CD4-positive, alpha-beta T cell treated with Interleukin-15 for 4 hours (primary cell): Measurements from ENCODE around the gene RAD51C.
"Not testable (repeated sequence)": the region's sequence is repeated elsewhere in the genome, so short reads cannot be mapped to it uniquely, and the experiment has no call there.

Source experiments
- DNase-seq: peaks from one replicate; pipeline ENCODE4 v3.0.0-alpha.2; 2020; ENCODE audit warnings: low spot score

RAD51C gene

GRCh38 chr17:58741121-58741625 is 48.8 kb downstream of the RAD51C start:
- DNase-seq, result no peak

GRCh38 chr17:58747674-58748073 is 55.3 kb downstream of the RAD51C start:
- no peak for DNase-seq

DNA sequence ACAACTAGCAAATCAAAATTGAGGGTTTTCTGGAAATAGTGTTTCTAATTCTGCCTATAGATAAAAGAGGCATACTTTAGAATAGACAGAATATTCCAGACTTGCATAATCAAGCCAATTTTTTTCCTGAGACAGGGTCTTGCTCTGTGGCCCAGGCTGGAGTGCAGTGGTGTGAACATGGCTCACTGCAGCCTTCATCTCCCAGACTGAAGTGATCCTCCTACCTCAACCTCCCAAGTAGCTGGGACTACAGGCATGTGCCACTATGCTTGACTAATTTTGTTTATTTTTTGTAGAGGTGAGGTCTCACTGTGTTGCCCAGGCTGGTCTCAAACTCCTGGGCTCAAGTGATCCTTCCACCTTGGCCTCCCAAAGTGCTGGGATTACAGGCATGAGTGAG is 57.2 kb downstream of the RAD51C start:
- DNase-seq, result not testable (repeated sequence)

DNA sequence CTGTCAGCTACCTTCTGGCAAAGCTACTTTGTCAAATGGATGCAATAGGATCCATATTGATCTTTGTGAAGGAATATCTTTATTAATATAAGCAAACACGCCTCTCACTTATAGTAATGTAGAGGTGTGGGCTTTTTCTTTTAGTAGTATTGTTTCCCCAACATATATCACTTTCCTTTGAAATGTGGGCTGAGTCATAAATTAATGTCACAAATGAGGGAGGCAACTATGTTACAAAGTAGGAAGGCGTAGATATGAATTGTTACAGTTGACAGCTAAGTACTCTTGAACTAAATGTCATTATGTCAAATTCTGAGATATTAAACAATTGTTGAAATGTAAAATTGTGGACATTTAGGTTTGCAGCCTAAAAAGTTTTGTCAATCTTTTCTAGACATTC is 60.6 kb downstream of the RAD51C start:
- no peak for DNase-seq

GRCh38 chr17:58755269-58755576 is 62.8 kb downstream of the RAD51C start:
- no peak for DNase-seq

DNA sequence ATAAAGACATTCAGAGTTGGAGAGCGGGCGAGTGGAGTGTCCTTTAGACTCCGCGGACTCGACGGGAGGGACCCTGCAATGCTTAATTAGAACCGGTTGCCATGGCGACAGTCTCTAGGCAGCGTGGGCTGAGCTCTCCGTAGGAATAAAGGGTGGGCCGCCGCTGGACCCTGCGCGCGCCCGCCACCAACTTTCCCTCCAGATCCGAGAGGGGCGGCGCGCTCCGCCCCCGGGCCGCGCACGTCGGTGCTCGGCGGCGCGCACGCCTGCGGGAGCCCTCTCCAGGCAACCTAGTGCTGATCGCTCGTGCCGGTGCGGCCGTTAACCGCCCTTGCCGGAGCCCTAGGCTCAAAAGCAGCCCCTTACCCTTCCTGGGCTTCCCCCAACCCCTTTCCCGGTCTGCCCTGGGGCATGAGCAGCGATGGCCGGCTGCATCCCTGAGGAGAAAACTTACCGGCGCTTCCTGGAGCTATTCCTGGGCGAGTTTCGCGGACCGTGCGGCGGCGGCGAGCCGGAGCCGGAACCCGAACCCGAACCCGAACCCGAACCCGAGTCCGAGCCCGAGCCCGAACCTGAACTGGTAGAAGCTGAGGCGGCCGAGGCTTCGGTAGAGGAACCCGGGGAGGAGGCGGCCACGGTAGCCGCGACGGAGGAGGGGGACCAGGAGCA is 63.3 kb downstream of the RAD51C start, which contains the start of gene PPM1E:
Gene PPM1E (plus strand): TSS at position 278 of the 669 bp plus-strand sequence.
- DNase-seq, result peak; percentile 16

GRCh38 chr17:58756246-58757161 is 64.1 kb downstream of the RAD51C start:
- no peak for DNase-seq

DNA sequence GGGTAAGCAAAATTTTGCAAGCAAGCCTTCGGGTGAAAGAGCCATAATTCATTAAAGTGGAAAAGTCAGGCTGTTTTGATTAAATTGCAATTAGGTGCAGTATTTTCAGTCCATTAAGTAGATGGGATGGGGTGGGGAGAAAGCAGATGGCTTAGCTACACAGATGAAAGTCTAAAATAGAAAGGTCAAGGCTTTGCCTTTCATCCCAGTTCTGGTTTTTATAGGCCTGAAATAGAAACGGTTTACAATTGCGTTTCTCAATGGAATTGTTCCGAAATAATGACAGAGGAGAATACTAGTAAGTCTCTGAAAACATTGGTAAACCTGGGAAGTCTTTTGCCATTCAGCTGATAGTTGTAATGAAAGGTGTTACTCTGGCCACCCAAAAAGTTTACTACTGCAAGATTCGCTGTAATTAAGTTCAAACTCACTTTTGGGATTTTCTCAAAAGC is 64.8 kb downstream of the RAD51C start:
- DNase-seq, result no peak

- DNase-seq, result no peak
Measured at GRCh38 chr17:58758890-58759289, 66.5 kb downstream of the RAD51C start.

DNA sequence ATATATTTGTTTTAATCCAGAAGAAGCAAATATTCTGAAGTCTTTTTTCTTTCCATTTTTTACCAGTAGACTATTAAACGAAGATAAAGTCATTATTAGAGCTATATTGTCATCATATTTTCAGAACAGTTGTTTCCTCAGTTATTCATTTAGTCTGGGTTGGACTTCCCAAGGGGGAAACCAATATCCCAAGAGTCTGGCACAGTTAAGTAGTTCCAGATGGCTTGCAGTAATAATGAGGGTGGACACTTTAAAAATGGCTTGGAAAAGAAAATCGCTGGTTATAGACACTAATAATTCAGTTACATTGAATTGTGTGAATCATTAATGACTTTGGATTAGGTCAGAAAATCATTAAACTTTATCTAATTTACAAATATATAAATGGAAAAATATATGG is 67.1 kb downstream of the RAD51C start:
- DNase-seq, result no peak

DNA sequence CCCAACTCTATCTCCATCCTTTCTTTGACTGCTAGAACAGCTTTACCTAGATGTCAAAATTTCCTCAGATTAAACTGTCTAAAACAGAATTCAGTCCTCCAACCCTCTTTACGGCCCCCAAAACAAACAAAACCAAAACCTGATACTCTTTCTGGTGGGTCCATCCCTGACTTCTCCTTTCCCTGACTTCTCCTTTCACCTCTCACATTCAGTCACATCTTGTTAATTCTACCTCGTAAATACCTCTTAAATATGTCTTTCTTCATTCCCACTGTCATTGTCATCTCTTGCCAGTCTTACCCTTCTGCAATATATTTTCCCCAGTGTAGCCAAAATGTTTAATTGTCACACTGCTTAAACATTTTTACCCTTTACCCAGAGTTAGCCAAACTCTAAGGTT is 67.8 kb downstream of the RAD51C start:
- no peak for DNase-seq

DNA sequence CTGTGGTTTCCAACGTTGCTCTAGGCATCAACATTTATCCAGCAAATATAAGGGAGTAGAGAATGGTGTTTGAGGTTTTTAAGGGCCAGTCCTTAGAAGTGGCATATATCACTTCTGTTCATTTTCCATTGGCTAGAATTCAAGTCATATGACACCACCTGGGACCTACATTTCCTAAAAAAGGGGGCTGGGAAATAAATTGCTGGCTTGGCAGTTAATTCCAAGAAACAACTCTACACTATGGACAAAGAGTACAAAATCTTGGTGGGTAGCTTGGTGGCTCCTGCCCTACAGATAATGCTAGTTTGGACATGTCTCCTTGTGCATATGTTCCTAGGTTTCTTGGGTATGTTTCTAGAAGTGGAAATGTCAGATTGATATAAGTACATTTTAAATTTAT is 70.9 kb downstream of the RAD51C start:
- no peak for DNase-seq

DNA sequence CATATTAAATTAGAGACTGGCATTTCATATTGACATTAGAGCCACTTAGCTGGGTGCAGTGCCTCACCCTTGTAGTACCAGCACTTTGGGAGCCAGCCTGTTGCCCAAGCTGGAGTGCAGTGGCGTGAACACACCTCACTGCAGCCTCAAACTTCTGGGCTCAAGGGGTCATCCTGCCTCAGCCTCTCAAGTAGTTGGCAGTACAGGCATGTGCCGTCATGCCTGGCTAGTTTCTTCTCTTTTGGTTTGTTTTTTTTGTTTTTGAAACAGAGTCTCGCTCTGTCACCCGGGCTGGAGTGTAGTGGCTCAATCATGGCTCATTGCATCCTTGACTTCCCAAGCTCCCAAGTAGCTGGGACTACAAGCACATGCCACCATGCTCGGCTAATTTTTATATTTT is 72.0 kb downstream of the RAD51C start:
- no peak for DNase-seq

- not testable (repeated sequence) for DNase-seq
Measured at GRCh38 chr17:58778482-58778881, 86.1 kb downstream of the RAD51C start.

GRCh38 chr17:58779446-58779845 is 87.0 kb downstream of the RAD51C start:
- DNase-seq, result no peak

DNA sequence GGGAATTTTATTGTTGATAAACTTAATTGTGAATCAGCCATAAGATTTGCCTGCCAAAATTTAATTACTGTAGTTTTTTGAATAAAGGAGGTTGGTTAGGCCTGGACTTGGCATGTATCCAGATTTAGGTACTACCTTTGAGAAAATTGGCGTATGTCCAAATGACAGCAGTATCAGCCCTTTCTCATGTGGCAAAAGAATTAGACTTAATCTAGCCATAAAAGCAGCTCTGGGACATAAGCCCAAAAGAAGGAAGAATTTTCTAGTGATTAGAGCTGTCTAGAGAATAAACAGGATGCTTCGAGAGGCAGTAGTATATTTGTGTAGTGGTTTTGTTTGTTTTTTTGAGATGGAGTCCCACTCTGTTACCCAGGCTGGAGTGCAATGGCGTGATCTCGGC is 91.0 kb downstream of the RAD51C start:
- DNase-seq, result no peak

DNA sequence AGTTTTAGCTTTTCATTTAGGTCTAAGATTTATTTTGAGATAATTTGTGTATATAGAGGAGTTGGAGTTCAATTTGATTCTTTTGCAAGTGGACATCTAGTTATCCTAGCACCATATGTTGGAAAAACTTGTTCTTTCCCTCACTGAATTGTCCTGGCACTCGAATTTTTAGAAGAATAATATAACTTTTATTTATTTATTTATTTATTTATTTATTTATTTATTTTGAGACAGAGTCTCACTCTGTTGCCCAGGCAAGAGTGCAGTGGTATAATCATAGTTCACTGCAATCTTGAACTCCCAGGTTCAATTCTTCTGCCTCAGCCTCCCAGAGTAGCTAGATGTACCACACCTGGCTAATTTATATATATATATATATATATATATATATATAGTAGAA is 92.7 kb downstream of the RAD51C start:
- DNase-seq, result no peak
